Coronary artery (tissue), 2 donors: ENCODE data around the gene CDV3.

Experiments
- DNase-seq: peaks from one replicate; pipeline ENCODE4 v3.0.0-alpha.2; 2017; ENCODE audit warnings: low spot score
- H3K27ac ChIP-seq, 2 donors: fragments of 200-600 bp; sonication (generic); one replicate each; pipeline ENCODE4 v1.5.1; 2016 to 2019
- H3K4me3 ChIP-seq: fragments of 200-600 bp; sonication (generic); 2 replicates; pipeline ENCODE4 v1.5.1; 2016; ENCODE audit warnings: mild to moderate bottlenecking, moderate library complexity
- TF ChIP-seq, protein P1 (sequence below): fragments of 200-600 bp; sonication (generic); IDR thresholded peaks from one replicate; pipeline ENCODE4 v1.5.1; 2019; ENCODE audit warnings: antibody characterized with exemption

CDV3 gene

DNA sequence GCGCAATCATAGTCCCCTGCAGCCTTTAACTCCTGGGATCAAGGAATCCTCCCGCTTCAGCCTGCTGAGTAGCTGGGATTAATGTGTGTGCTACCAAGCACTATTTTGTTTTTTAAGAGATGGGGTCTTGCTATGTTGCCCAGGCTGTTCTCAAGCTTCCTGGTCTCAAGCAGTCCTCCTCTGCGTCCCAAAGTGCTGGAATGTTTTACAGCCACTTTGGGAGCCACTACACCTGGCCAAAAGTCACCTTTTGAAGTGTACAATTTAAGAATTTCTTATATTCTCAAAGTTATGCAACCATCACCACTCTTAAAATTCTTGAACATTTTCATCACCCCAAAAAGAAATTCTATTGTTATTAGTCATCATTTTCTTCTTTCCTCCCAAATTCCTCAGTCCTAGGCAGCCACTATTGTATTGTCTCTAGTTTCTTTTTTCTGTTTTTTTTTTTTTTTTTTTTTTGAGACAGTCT lies 17.8 kb downstream of the CDV3 start:
- Histone ChIP-seq H3K27ac (no peak overlapping the region), H3K4me3 (no peak overlapping the region)
- no peak for DNase-seq
- TF ChIP-seq, protein P1, sequence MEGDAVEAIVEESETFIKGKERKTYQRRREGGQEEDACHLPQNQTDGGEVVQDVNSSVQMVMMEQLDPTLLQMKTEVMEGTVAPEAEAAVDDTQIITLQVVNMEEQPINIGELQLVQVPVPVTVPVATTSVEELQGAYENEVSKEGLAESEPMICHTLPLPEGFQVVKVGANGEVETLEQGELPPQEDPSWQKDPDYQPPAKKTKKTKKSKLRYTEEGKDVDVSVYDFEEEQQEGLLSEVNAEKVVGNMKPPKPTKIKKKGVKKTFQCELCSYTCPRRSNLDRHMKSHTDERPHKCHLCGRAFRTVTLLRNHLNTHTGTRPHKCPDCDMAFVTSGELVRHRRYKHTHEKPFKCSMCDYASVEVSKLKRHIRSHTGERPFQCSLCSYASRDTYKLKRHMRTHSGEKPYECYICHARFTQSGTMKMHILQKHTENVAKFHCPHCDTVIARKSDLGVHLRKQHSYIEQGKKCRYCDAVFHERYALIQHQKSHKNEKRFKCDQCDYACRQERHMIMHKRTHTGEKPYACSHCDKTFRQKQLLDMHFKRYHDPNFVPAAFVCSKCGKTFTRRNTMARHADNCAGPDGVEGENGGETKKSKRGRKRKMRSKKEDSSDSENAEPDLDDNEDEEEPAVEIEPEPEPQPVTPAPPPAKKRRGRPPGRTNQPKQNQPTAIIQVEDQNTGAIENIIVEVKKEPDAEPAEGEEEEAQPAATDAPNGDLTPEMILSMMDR, result no peak

GRCh38 chr3:133592843-133593242 lies 19.4 kb downstream of the CDV3 start:
- TF ChIP-seq, protein P1, result no peak
- DNase-seq, result no peak

GRCh38 chr3:133593243-133593642 lies 19.8 kb downstream of the CDV3 start:
- no peak overlapping the region for H3K27ac ChIP-seq
- TF ChIP-seq, protein P1, result no peak

More at GRCh38 chr3:133592843-133593242, 19.4 kb downstream of the CDV3 start:
- no peak overlapping the region for H3K27ac ChIP-seq
- H3K4me3 ChIP-seq, result no peak overlapping the region

DNA sequence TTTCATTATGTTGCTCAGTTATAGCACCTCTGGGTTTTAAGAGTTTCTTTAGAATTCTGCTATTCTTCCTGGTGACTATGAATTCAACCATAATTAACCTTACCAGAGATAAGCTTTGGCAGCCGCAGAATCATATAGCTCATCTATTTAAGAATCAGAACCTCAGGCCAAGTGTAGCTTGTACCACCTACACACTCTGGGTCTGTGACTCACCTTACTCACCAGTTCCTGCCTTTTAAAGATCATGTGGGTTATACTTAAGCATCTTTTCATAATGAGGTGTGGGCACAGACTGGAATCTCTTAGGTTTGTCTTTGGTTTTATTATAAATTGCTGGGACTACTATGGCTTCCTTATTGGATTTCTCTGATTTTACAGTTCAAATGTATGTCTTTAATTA lies 21.9 kb downstream of the CDV3 start:
- TF ChIP-seq, protein P1, result no peak
- no peak overlapping the region for H3K27ac ChIP-seq
- H3K4me3 ChIP-seq, result no peak overlapping the region
- DNase-seq, result no peak

More at GRCh38 chr3:133593243-133593642, 19.8 kb downstream of the CDV3 start:
- DNase-seq, result no peak
- H3K4me3 ChIP-seq, result no peak overlapping the region

DNA sequence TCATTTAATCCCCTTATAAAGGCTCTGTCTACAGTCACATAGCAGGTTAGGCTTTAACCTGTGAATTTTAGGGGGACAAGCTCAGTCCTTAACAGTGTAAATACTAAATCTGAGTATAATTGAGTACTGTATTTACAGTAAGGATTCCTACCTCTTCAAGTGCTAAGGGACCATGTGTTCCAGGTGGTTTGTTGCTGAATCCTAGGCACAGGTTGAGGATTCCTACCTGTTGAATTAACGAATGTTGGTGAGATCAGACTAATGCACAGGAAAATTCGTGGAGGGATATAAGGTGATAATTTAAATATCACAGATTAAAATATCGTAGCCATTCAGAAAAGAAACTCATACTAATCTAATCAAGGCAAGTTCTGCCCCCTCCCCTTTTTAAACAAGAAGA lies 24.9 kb downstream of the CDV3 start:
- H3K4me3 ChIP-seq, result no peak overlapping the region
- no peak overlapping the region for H3K27ac ChIP-seq
- DNase-seq, result no peak
- TF ChIP-seq, protein P1, result no peak

DNA sequence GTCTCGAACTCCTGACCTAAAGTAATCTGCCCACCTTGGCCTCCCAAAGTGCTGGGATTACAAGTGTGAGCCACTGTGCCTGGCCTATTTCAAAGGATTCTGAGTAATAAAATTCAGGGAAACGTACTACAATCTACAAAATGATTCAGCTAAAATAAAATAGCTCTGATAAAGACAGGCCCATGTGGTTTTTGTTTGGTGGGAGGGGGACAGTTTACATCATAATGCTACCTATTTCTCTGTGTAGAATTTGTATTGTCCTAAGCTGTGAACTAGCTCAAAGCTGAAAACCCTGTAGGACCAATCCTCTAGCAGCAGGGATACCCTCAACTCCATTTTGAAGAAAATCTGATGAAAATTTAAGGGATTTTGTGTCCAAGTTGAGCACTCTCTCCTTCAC lies 25.8 kb downstream of the CDV3 start:
- no peak overlapping the region for H3K4me3 ChIP-seq
- H3K27ac ChIP-seq, result no peak overlapping the region
- DNase-seq, result no peak
- TF ChIP-seq, protein P1, result no peak

DNA sequence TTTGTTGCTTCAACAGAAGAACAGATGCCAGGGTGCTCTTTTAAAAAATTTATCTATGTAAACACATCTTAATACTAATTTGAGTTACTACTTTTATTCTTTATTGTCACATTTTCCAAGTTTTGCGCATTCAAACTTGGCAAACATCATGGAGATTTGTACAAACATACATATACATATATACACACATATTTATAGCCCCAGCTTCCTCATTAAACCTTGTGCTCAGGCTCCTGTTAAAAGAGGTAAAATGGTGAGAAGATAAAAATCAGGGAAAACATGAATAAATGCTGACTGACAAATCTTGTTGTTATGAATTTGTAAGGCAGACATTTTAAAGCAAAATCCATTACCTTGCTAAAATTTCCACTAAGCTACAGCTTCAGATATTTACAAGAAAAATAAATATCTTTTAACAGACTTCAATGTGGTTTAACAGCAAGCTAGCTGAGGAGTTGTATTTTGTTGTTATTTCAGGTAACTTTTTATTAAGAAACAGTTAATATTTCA lies 27.1 kb downstream of the CDV3 start:
- Histone ChIP-seq H3K27ac (no peak overlapping the region), H3K4me3 (no peak overlapping the region)
- TF ChIP-seq, protein P1, result no peak
- DNase-seq, result no peak
